HepG2 (cell line): ENCODE results near the gene MSI2. TPM values are rescaled to one million over a fixed set of nuclear protein-coding genes. Genes with fewer than 3 reads are reported as not detected.
A peak's percentile ranks its signal among the peaks of the same experiment; 100 is the strongest.

Source experiments
- AKNA ChIP-seq: sonication (generic); formaldehyde crosslinking; IDR thresholded peaks from 2 replicates; pipeline ENCODE4 v1.4.0; 2020; ENCODE audit warnings: missing genetic modification reagents, borderline replicate concordance
- E2F1 ChIP-seq: sonication (generic); formaldehyde crosslinking; IDR thresholded peaks from 2 replicates; pipeline ENCODE4 v1.5.0; 2020; ENCODE audit warnings: missing genetic modification reagents
- FOXP1 ChIP-seq, 2 experiments: fragments of 450-650 bp in 1 of 2; IDR thresholded peaks; 2 replicates each; pipeline ENCODE4 v1.6.1; 2017 to 2018; ENCODE audit warnings: antibody characterized with exemption in 1 of 2
- IRF2 ChIP-seq: IDR thresholded peaks from 2 replicates; pipeline ENCODE4 v1.6.1; 2018; ENCODE audit warnings: missing genetic modification reagents, missing compliant biosample characterization
- KAT8 ChIP-seq: IDR thresholded peaks from 2 replicates; pipeline ENCODE4 v1.6.1; 2016; ENCODE audit warnings: missing genetic modification reagents, missing compliant biosample characterization
- PAF1 ChIP-seq: IDR thresholded peaks from 2 replicates; pipeline ENCODE4 v1.6.1; 2016; ENCODE audit warnings: missing genetic modification reagents, missing compliant biosample characterization
- SNAPC5 ChIP-seq: sonication (generic); formaldehyde crosslinking; IDR thresholded peaks from 2 replicates; pipeline ENCODE4 v1.8.1; 2023; ENCODE audit warnings: mild to moderate bottlenecking, missing genetic modification reagents, borderline replicate concordance
- TRIM24 ChIP-seq: sonication (generic); formaldehyde crosslinking; IDR thresholded peaks from 2 replicates; pipeline ENCODE4 v1.8.0; 2022; ENCODE audit warnings: mild to moderate bottlenecking, missing genetic modification reagents
- ZNF331 ChIP-seq: sonication (generic); formaldehyde crosslinking; IDR thresholded peaks from 2 replicates; pipeline ENCODE4 v1.4.0; 2020; ENCODE audit warnings: missing genetic modification reagents
- ZNF333 ChIP-seq: sonication (generic); formaldehyde crosslinking; IDR thresholded peaks from 2 replicates; pipeline ENCODE4 v1.4.0; 2020; ENCODE audit warnings: mild to moderate bottlenecking, missing genetic modification reagents, borderline replicate concordance
- polyA plus RNA-seq, 8 experiments: library from polyadenylated mRNA; depleted of rRNA in 3 of 8; stranded (reverse) in 7 of 8; unstranded in 1 of 8; fragments of >200 nt; fragmentation: Illumina TruSeq in 4 of 8; extraction: Trizol in 4 of 8; gene quantifications; 2 replicates each; pipeline versions ENCODE4 v1.2.1 to v1.2.3, GENCODE V29; 2011 to 2016; ENCODE audit warnings: low read depth in 4 of 8, missing spikeins in 1 of 8, mixed read lengths in 1 of 8; ENCODE audit not compliant: insufficient read depth in 1 of 8
- total RNA-seq, 5 experiments: library from RNA; depleted of rRNA; stranded (reverse); fragments of >200 nt; fragmentation: Illumina TruSeq; extraction: Trizol; gene quantifications; 2 replicates each; pipeline ENCODE4 v1.2.3, GENCODE V29; 2016; ENCODE audit warnings: low read depth in 1 of 5
- TF ChIP-seq, protein P1 (sequence below): sonication (generic); formaldehyde crosslinking; IDR thresholded peaks from 2 replicates; pipeline ENCODE4 v1.4.0; 2020; ENCODE audit warnings: mild to moderate bottlenecking, missing genetic modification reagents
- TF ChIP-seq, protein P2 (sequence below): fragments of 450-650 bp; IDR thresholded peaks from 2 replicates; pipeline ENCODE4 v1.6.1; 2017
- TF ChIP-seq, protein P3 (sequence below): sonication (generic); formaldehyde crosslinking; conservative IDR thresholded peaks from 2 replicates; pipeline ENCODE4 v1.8.1; 2023; ENCODE audit warnings: missing genetic modification reagents
- TF ChIP-seq, protein P4 (sequence below): sonication (generic); formaldehyde crosslinking; IDR thresholded peaks from 2 replicates; pipeline ENCODE4 v1.4.0; 2020; ENCODE audit warnings: missing genetic modification reagents
- TF ChIP-seq, protein P5 (sequence below): sonication (generic); formaldehyde crosslinking; IDR thresholded peaks from 2 replicates; pipeline ENCODE4 v1.5.0; 2020; ENCODE audit warnings: missing genetic modification reagents

The MSI2 gene
- total and polyA plus RNA-seq, 2 of the 13 experiments (the other 11 are each of a cell fraction or from before 2014, with no cell fraction given) = 77.5 to 78.4 TPM

GRCh38 chr17:57697197-57697596 is 440.9 kb downstream of the MSI2 start (continued):
- no peak for TF ChIP-seq AKNA (CRISPR knock-in tag)
- TF ChIP-seq, protein P1, sequence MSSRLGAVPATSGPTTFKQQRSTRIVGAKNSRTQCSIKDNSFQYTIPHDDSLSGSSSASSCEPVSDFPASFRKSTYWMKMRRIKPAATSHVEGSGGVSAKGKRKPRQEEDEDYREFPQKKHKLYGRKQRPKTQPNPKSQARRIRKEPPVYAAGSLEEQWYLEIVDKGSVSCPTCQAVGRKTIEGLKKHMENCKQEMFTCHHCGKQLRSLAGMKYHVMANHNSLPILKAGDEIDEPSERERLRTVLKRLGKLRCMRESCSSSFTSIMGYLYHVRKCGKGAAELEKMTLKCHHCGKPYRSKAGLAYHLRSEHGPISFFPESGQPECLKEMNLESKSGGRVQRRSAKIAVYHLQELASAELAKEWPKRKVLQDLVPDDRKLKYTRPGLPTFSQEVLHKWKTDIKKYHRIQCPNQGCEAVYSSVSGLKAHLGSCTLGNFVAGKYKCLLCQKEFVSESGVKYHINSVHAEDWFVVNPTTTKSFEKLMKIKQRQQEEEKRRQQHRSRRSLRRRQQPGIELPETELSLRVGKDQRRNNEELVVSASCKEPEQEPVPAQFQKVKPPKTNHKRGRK = no peak
- no peak for TF ChIP-seq E2F1 (CRISPR knock-in tag)
- no peak for TF ChIP-seq SNAPC5 (CRISPR knock-in tag)
- no peak for TF ChIP-seq ZNF331 (CRISPR knock-in tag)
- TF ChIP-seq, protein P2, sequence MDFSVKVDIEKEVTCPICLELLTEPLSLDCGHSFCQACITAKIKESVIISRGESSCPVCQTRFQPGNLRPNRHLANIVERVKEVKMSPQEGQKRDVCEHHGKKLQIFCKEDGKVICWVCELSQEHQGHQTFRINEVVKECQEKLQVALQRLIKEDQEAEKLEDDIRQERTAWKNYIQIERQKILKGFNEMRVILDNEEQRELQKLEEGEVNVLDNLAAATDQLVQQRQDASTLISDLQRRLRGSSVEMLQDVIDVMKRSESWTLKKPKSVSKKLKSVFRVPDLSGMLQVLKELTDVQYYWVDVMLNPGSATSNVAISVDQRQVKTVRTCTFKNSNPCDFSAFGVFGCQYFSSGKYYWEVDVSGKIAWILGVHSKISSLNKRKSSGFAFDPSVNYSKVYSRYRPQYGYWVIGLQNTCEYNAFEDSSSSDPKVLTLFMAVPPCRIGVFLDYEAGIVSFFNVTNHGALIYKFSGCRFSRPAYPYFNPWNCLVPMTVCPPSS = 0 out of 2 replicates have a peak, but pooled peaks have one; percentile 34
- no peak for TF ChIP-seq KAT8 (CRISPR knock-in tag)
- TF ChIP-seq, protein P3, sequence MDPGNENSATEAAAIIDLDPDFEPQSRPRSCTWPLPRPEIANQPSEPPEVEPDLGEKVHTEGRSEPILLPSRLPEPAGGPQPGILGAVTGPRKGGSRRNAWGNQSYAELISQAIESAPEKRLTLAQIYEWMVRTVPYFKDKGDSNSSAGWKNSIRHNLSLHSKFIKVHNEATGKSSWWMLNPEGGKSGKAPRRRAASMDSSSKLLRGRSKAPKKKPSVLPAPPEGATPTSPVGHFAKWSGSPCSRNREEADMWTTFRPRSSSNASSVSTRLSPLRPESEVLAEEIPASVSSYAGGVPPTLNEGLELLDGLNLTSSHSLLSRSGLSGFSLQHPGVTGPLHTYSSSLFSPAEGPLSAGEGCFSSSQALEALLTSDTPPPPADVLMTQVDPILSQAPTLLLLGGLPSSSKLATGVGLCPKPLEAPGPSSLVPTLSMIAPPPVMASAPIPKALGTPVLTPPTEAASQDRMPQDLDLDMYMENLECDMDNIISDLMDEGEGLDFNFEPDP = no peak
- no peak for TF ChIP-seq TRIM24
- peak; percentile 40; the same call in 1 of the 2 replicates for TF ChIP-seq FOXP1 (IDR thresholded peaks at IDR 0.05)
- no peak for TF ChIP-seq FOXP1 (CRISPR knock-in tag; IDR thresholded peaks at IDR 0.05)
- TF ChIP-seq, protein P4, sequence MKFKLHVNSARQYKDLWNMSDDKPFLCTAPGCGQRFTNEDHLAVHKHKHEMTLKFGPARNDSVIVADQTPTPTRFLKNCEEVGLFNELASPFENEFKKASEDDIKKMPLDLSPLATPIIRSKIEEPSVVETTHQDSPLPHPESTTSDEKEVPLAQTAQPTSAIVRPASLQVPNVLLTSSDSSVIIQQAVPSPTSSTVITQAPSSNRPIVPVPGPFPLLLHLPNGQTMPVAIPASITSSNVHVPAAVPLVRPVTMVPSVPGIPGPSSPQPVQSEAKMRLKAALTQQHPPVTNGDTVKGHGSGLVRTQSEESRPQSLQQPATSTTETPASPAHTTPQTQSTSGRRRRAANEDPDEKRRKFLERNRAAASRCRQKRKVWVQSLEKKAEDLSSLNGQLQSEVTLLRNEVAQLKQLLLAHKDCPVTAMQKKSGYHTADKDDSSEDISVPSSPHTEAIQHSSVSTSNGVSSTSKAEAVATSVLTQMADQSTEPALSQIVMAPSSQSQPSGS (CRISPR knock-in tag) = no peak
- TF ChIP-seq PAF1 (CRISPR knock-in tag) = no peak
- no peak for TF ChIP-seq ZNF333 (CRISPR knock-in tag)
- TF ChIP-seq, protein P5, sequence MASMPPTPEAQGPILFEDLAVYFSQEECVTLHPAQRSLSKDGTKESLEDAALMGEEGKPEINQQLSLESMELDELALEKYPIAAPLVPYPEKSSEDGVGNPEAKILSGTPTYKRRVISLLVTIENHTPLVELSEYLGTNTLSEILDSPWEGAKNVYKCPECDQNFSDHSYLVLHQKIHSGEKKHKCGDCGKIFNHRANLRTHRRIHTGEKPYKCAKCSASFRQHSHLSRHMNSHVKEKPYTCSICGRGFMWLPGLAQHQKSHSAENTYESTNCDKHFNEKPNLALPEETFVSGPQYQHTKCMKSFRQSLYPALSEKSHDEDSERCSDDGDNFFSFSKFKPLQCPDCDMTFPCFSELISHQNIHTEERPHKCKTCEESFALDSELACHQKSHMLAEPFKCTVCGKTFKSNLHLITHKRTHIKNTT (CRISPR knock-in tag) = no peak
- no peak for TF ChIP-seq IRF2 (CRISPR knock-in tag)
